ENCODE measurements around the gene CEP85L.

DNA sequence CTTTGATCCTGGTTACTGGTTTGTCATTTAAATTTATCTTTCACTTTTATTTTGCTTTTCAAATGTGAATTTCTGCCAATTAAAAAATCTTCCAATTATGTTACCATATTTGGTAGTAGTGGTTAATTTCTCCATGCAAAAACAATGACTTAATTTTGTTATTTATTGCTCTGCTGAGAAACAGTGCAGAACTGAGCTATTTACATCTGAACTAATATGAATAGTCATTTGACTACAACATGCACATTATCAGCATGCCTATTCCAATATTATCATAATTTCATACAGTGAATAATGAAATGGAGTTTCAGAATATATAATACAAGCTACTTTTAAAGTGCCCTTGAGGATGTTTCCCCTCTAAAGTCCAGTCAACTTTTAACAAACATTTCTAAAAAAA is 102.8 kb downstream of the CEP85L start:
- TF ChIP-seq, protein P1, sequence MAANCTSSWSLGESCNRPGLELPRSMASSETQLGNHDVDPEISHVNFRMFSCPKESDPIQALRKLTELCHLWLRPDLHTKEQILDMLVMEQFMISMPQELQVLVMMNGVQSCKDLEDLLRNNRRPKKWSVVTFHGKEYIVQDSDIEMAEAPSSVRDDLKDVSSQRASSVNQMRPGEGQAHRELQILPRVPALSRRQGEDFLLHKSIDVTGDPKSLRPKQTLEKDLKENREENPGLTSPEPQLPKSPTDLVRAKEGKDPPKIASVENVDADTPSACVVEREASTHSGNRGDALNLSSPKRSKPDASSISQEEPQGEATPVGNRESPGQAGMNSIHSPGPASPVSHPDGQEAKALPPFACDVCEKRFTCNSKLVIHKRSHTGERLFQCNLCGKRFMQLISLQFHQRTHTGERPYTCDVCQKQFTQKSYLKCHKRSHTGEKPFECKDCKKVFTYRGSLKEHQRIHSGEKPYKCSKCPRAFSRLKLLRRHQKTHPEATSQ (CRISPR knock-in tag; IDR thresholded peaks at IDR 0.05; ENCODE audit: borderline replicate concordance), result no peak
- TF ChIP-seq ZNF335 (CRISPR knock-in tag; IDR thresholded peaks at IDR 0.05) (no peak), ZNF234 (CRISPR knock-in tag; conservative IDR thresholded peaks at IDR 0.05) (no peak), EP300 (IDR thresholded peaks at IDR 0.05; ENCODE audit: low read depth in 2 of 2, low read length in 2 of 2) (no peak), EP300 (CRISPR knock-in tag; IDR thresholded peaks at IDR 0.05; ENCODE audit: borderline replicate concordance) (no peak), TBL1XR1 (IDR thresholded peaks at IDR 0.05; ENCODE audit: borderline replicate concordance, low read length, partially characterized antibody) (no peak), ZNF672 (CRISPR knock-in tag; IDR thresholded peaks at IDR 0.05) (no peak), KLF9 (CRISPR knock-in tag; IDR thresholded peaks at IDR 0.05; ENCODE audit: low read depth) (no peak), POLR2A (IDR thresholded peaks at IDR 0.05; ENCODE audit: insufficient read depth in 1 of 2, low read depth in 2 of 2, low read length in 2 of 2) (no peak), TEAD3 (CRISPR knock-in tag; optimal IDR thresholded peaks at IDR 0.05; ENCODE audit: borderline replicate concordance) (no peak), ZNF83 (CRISPR knock-in tag; IDR thresholded peaks at IDR 0.05; ENCODE audit: borderline replicate concordance) (no peak)
- TF ChIP-seq, protein P2, sequence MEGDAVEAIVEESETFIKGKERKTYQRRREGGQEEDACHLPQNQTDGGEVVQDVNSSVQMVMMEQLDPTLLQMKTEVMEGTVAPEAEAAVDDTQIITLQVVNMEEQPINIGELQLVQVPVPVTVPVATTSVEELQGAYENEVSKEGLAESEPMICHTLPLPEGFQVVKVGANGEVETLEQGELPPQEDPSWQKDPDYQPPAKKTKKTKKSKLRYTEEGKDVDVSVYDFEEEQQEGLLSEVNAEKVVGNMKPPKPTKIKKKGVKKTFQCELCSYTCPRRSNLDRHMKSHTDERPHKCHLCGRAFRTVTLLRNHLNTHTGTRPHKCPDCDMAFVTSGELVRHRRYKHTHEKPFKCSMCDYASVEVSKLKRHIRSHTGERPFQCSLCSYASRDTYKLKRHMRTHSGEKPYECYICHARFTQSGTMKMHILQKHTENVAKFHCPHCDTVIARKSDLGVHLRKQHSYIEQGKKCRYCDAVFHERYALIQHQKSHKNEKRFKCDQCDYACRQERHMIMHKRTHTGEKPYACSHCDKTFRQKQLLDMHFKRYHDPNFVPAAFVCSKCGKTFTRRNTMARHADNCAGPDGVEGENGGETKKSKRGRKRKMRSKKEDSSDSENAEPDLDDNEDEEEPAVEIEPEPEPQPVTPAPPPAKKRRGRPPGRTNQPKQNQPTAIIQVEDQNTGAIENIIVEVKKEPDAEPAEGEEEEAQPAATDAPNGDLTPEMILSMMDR (CRISPR knock-in tag; IDR thresholded peaks at IDR 0.05), result no peak
- TF ChIP-seq, protein P3, sequence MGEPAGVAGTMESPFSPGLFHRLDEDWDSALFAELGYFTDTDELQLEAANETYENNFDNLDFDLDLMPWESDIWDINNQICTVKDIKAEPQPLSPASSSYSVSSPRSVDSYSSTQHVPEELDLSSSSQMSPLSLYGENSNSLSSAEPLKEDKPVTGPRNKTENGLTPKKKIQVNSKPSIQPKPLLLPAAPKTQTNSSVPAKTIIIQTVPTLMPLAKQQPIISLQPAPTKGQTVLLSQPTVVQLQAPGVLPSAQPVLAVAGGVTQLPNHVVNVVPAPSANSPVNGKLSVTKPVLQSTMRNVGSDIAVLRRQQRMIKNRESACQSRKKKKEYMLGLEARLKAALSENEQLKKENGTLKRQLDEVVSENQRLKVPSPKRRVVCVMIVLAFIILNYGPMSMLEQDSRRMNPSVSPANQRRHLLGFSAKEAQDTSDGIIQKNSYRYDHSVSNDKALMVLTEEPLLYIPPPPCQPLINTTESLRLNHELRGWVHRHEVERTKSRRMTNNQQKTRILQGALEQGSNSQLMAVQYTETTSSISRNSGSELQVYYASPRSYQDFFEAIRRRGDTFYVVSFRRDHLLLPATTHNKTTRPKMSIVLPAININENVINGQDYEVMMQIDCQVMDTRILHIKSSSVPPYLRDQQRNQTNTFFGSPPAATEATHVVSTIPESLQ (CRISPR knock-in tag; conservative IDR thresholded peaks at IDR 0.05), result no peak
- TF ChIP-seq, protein P4, sequence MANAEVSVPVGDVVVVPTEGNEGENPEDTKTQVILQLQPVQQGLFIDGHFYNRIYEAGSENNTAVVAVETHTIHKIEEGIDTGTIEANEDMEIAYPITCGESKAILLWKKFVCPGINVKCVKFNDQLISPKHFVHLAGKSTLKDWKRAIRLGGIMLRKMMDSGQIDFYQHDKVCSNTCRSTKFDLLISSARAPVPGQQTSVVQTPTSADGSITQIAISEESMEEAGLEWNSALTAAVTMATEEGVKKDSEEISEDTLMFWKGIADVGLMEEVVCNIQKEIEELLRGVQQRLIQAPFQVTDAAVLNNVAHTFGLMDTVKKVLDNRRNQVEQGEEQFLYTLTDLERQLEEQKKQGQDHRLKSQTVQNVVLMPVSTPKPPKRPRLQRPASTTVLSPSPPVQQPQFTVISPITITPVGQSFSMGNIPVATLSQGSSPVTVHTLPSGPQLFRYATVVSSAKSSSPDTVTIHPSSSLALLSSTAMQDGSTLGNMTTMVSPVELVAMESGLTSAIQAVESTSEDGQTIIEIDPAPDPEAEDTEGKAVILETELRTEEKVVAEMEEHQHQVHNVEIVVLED (CRISPR knock-in tag; IDR thresholded peaks at IDR 0.05; ENCODE audit: borderline replicate concordance), result no peak
- TF ChIP-seq, protein P5, sequence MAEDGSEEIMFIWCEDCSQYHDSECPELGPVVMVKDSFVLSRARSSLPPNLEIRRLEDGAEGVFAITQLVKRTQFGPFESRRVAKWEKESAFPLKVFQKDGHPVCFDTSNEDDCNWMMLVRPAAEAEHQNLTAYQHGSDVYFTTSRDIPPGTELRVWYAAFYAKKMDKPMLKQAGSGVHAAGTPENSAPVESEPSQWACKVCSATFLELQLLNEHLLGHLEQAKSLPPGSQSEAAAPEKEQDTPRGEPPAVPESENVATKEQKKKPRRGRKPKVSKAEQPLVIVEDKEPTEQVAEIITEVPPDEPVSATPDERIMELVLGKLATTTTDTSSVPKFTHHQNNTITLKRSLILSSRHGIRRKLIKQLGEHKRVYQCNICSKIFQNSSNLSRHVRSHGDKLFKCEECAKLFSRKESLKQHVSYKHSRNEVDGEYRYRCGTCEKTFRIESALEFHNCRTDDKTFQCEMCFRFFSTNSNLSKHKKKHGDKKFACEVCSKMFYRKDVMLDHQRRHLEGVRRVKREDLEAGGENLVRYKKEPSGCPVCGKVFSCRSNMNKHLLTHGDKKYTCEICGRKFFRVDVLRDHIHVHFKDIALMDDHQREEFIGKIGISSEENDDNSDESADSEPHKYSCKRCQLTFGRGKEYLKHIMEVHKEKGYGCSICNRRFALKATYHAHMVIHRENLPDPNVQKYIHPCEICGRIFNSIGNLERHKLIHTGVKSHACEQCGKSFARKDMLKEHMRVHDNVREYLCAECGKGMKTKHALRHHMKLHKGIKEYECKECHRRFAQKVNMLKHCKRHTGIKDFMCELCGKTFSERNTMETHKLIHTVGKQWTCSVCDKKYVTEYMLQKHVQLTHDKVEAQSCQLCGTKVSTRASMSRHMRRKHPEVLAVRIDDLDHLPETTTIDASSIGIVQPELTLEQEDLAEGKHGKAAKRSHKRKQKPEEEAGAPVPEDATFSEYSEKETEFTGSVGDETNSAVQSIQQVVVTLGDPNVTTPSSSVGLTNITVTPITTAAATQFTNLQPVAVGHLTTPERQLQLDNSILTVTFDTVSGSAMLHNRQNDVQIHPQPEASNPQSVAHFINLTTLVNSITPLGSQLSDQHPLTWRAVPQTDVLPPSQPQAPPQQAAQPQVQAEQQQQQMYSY (CRISPR knock-in tag; IDR thresholded peaks at IDR 0.05), result no peak

All from HepG2 (cell line).